ENCODE data around the gene STX3. TPM values are rescaled to one million over a fixed set of nuclear protein-coding genes. Genes with fewer than 3 reads are reported as not detected.
"Not testable (repeated sequence)": the region's sequence is repeated elsewhere in the genome, so short reads cannot be mapped to it uniquely, and the experiment has no call there.

Gene STX3
- total RNA-seq, 1 experiment from 2014 or later: 12.1 TPM

DNA sequence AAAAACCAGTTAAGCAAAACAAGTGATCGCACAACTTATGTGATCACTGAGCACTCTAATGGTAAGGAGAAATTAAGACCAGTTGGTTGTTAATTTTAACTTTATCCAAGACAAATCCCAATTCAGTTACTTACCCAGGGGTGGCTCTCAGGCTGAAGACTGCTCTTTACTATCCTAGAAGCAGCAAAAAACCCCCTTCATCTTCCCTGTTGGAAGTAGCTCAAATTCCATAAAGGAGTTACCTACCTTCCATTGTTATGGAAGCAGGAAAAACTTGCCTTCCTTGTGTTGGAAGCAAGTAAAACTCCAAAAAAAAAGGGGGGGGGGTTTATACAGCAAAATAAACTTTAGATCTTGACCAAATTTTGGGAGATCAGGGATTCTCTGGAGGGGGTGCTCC lies 60.6 kb downstream of the STX3 start:
- no peak overlapping the region for H3K4me3 Mint-ChIP-seq (ENCODE audit: unreplicated experiment)
- H3K27me3 Mint-ChIP-seq (ENCODE audit: insufficient read depth, unreplicated experiment): no peaks in the 10 kb centered on the region
- no peaks in the 10 kb centered on the region for H3K4me1 Mint-ChIP-seq (ENCODE audit: insufficient read depth, unreplicated experiment)
- no peaks in the 10 kb centered on the region for H3K9me3 Mint-ChIP-seq (ENCODE audit: unreplicated experiment)
- ChIA-PET CTCF (interaction anchor here (0.9 to 4.4 kb wide), 3 partner anchors 103 to 678 kb away, joined by 4 to 30 read pairs (median 6); no protein-coding TSS in a partner anchor), POLR2A (no interaction called here)
- TF ChIP-seq CTCF (IDR thresholded peaks at IDR 0.05; ENCODE audit: unreplicated experiment): no peak
- intact Hi-C loops (cut with micrococcal nuclease): no loop called here
- H3K36me3 Mint-ChIP-seq (ENCODE audit: insufficient read depth, unreplicated experiment): peaks cover under 1% of the 10 kb centered on the region
- DNase-seq (ENCODE audit: unreplicated experiment): no peak
- H3K27ac Mint-ChIP-seq (ENCODE audit: low read depth, unreplicated experiment): no peak overlapping the region
- BruUV-seq (replicated peaks): no TSS peak

- BruUV-seq (replicated peaks); H3K4me3 Mint-ChIP-seq (ENCODE audit: unreplicated experiment); H3K27me3 Mint-ChIP-seq (ENCODE audit: insufficient read depth, unreplicated experiment); H3K4me1 Mint-ChIP-seq (ENCODE audit: insufficient read depth, unreplicated experiment); H3K36me3 Mint-ChIP-seq (ENCODE audit: insufficient read depth, unreplicated experiment); intact Hi-C loops (cut with micrococcal nuclease); DNase-seq (ENCODE audit: unreplicated experiment); H3K27ac Mint-ChIP-seq (ENCODE audit: low read depth, unreplicated experiment); H3K9me3 Mint-ChIP-seq (ENCODE audit: unreplicated experiment): not testable (repeated sequence)
- CTCF ChIA-PET: interaction anchor here (4.4 kb wide), 1 partner anchor 103 kb away, joined by 30 read pairs; no protein-coding TSS in a partner anchor
- POLR2A ChIA-PET: interaction anchor here (0.7 kb wide), 1 partner anchor 328 kb away, joined by 3 read pairs; no protein-coding TSS in a partner anchor
These were observed 61.3 kb downstream of the STX3 start for GRCh38 chr11:59816434-59816833.

DNA sequence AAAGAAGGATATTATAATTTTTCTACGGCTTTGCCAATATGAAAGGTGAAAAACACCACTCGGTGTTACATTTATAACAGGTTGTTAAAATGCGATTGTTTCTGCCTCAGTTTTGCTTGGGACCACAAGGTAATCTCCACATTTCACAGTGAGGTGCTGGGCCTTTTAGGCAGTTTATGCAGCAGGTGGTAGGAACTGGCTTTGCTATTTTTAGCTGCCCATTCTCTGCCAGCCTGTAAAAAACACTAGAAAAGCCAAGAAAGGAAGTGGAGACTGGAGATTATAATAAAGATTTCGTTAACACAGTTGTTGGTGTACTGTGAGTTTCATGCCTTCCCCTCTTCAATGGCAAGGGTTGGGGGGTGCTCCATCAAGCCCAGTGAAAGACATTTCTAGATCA lies 63.4 kb downstream of the STX3 start:
- Mint-ChIP-seq H3K4me3 (ENCODE audit: unreplicated experiment) (no peak overlapping the region), H3K9me3 (ENCODE audit: unreplicated experiment) (no peaks in the 10 kb centered on the region), H3K27me3 (ENCODE audit: insufficient read depth, unreplicated experiment) (no peaks in the 10 kb centered on the region), H3K27ac (ENCODE audit: low read depth, unreplicated experiment) (no peak overlapping the region), H3K36me3 (ENCODE audit: insufficient read depth, unreplicated experiment) (no peaks in the 10 kb centered on the region), H3K4me1 (ENCODE audit: insufficient read depth, unreplicated experiment) (peaks cover 5% of the 10 kb centered on the region)
- no peak for DNase-seq (ENCODE audit: unreplicated experiment)
- POLR2A ChIA-PET: no interaction called here
- intact Hi-C loops (cut with micrococcal nuclease): no loop called here
- BruUV-seq (replicated peaks): no TSS peak
- TF ChIP-seq CTCF (IDR thresholded peaks at IDR 0.05; ENCODE audit: unreplicated experiment): no peak
- CTCF ChIA-PET: interaction anchor here (1.2 kb wide), 1 partner anchor 17 kb away, joined by 3 read pairs; no protein-coding TSS in a partner anchor

- Mint-ChIP-seq H3K9me3 (ENCODE audit: unreplicated experiment) (no peaks in the 10 kb centered on the region), H3K4me3 (ENCODE audit: unreplicated experiment) (no peak overlapping the region), H3K27me3 (ENCODE audit: insufficient read depth, unreplicated experiment) (no peaks in the 10 kb centered on the region), H3K27ac (ENCODE audit: low read depth, unreplicated experiment) (no peak overlapping the region), H3K36me3 (ENCODE audit: insufficient read depth, unreplicated experiment) (no peaks in the 10 kb centered on the region), H3K4me1 (ENCODE audit: insufficient read depth, unreplicated experiment) (peaks cover 5% of the 10 kb centered on the region)
- BruUV-seq (replicated peaks): no TSS peak
- intact Hi-C loops (cut with micrococcal nuclease): loop anchor here (1.0 to 2.0 kb wide), 5 partner anchors 96 to 434 kb away; no protein-coding TSS in a partner anchor
- POLR2A ChIA-PET: interaction anchor here (2.4 kb wide), 1 partner anchor 96 kb away, joined by 12 read pairs; no protein-coding TSS in a partner anchor
- peak; percentile 72 for DNase-seq (ENCODE audit: unreplicated experiment)
- TF ChIP-seq CTCF (IDR thresholded peaks at IDR 0.05; ENCODE audit: unreplicated experiment): peak; percentile 70
- CTCF ChIA-PET: interaction anchor here (0.6 to 4.2 kb wide), 27 partner anchors 10 to 547 kb away, joined by 3 to 48 read pairs (median 3); no protein-coding TSS in a partner anchor
These were observed 67.9 kb downstream of the STX3 start for GRCh38 chr11:59822989-59823566.
